Mucosa of descending colon (tissue), 3 donors: ENCODE results near the gene CDCP1. TPM values are rescaled to one million over a fixed set of nuclear protein-coding genes. Genes with fewer than 3 reads are reported as not detected.

Source experiments
- ATAC-seq: fragments of 200-7000 bp; cut with Tn5 transposase; one replicate; pipeline ENCODE4 v1.9.1; 2020; ENCODE audit warnings: mild to moderate bottlenecking, moderate library complexity
- DNase-seq, 3 donors: peaks; one replicate each; pipeline ENCODE4 v3.0.0-alpha.2; 2020
- H3K36me3 ChIP-seq: fragments of 200-600 bp; one replicate; pipeline ENCODE4 v1.8.0; 2021; ENCODE audit warnings: low read depth, mild to moderate bottlenecking
- H3K4me1 ChIP-seq: fragments of 200-600 bp; one replicate; pipeline ENCODE4 v1.8.0; 2021; ENCODE audit warnings: low read depth, mild to moderate bottlenecking
- H3K4me3 ChIP-seq: fragments of 200-600 bp; one replicate; pipeline ENCODE4 v1.8.0; 2021; ENCODE audit warnings: mild to moderate bottlenecking
- H3K9me3 ChIP-seq: fragments of 200-600 bp; one replicate; pipeline ENCODE4 v1.8.0; 2021; ENCODE audit warnings: mild to moderate bottlenecking
- CTCF ChIP-seq: fragments of 200-600 bp; IDR thresholded peaks from one replicate; pipeline ENCODE4 v1.8.0; 2022; ENCODE audit warnings: antibody characterized with exemption, mild to moderate bottlenecking
- intact Hi-C, 2 donors: fragments of 100-400 bp; cut with DNase I in 1 of 2; cut with micrococcal nuclease in 1 of 2; formaldehyde crosslinking; loops; one replicate each; pipeline versions ENCODE4 v1.11.0 to v1.11.1; 2022; cut with DNase I, micrococcal nuclease
- total RNA-seq, 3 donors: library from RNA; stranded (reverse); fragmentation: NEBNext Ultra II Directional in 2 of 3; extraction: Animal tissue kit (Norgen Biotek cat#: 25700) in 2 of 3; gene quantifications; one replicate each; pipeline versions ENCODE4 v1.2.1 to v1.2.4, GENCODE V29; 2021 to 2023
- donor health status: DM: no; HTN: no; CAD: no; lungs with moderate emphysema.
- donor health status: DM: no; HTN: no; CAD: no.
- donor health status: DM: no; HTN: yes; CAD: no.

The CDCP1 gene
- total RNA-seq, 3 donors from 2014 or later, result 57.6 to 111 (median 87.5) TPM

GRCh38 chr3:45049807-45050206 lies 96.4 kb downstream of the CDCP1 start:
- H3K9me3 ChIP-seq, result no peaks in the 10 kb centered on the region
- H3K4me3 ChIP-seq, result no peak overlapping the region
- peaks cover 4% of the 10 kb centered on the region for H3K4me1 ChIP-seq
- DNase-seq (no peak), ATAC-seq (no peak)
- intact Hi-C loops, result no loop called here
- H3K36me3 ChIP-seq, result no peaks in the 10 kb centered on the region
- TF ChIP-seq CTCF, result no peak

- no peak for TF ChIP-seq CTCF
- DNase-seq (no peak), ATAC-seq (no peak)
- no peaks in the 10 kb centered on the region for H3K36me3 ChIP-seq
- H3K4me1 ChIP-seq, result no peaks in the 10 kb centered on the region
- intact Hi-C loops, result no loop called here
- H3K9me3 ChIP-seq, result no peaks in the 10 kb centered on the region
- H3K4me3 ChIP-seq, result no peak overlapping the region
Observed at GRCh38 chr3:45048244-45048643, 97.9 kb downstream of the CDCP1 start.

GRCh38 chr3:45043728-45044299 lies 102.4 kb downstream of the CDCP1 start:
- intact Hi-C loops, result loop anchor here (5.0 kb wide), 2 partner anchors 453 to 458 kb away; no protein-coding TSS in a partner anchor
- H3K36me3 ChIP-seq, result no peaks in the 10 kb centered on the region
- no peak overlapping the region for H3K4me3 ChIP-seq
- ATAC-seq (no peak), DNase-seq (no peak)
- peaks cover 9% of the 10 kb centered on the region for H3K4me1 ChIP-seq
- TF ChIP-seq CTCF, result no peak
- no peaks in the 10 kb centered on the region for H3K9me3 ChIP-seq

- Histone ChIP-seq H3K36me3 (no peaks in the 10 kb centered on the region), H3K9me3 (no peaks in the 10 kb centered on the region), H3K4me1 (peaks cover 9% of the 10 kb centered on the region), H3K4me3 (no peak overlapping the region)
- no peak for DNase-seq
- intact Hi-C loops, result loop anchor here (5.0 kb wide), 2 partner anchors 455 to 460 kb away; no protein-coding TSS in a partner anchor
- ATAC-seq, result no peak
- no peak for TF ChIP-seq CTCF
Observed at GRCh38 chr3:45042162-45042561, 104.0 kb downstream of the CDCP1 start.

GRCh38 chr3:45041666-45042065 lies 104.5 kb downstream of the CDCP1 start:
- no peak overlapping the region for H3K4me3 ChIP-seq
- no peaks in the 10 kb centered on the region for H3K9me3 ChIP-seq
- intact Hi-C loops, result loop anchor here (5.0 kb wide), 2 partner anchors 456 to 461 kb away; no protein-coding TSS in a partner anchor
- H3K36me3 ChIP-seq, result no peaks in the 10 kb centered on the region
- DNase-seq, result no peak
- no peak for TF ChIP-seq CTCF
- ATAC-seq, result no peak
- H3K4me1 ChIP-seq, result peaks cover 9% of the 10 kb centered on the region
